ENCODE measurements around the gene PRKCZ.

DNA sequence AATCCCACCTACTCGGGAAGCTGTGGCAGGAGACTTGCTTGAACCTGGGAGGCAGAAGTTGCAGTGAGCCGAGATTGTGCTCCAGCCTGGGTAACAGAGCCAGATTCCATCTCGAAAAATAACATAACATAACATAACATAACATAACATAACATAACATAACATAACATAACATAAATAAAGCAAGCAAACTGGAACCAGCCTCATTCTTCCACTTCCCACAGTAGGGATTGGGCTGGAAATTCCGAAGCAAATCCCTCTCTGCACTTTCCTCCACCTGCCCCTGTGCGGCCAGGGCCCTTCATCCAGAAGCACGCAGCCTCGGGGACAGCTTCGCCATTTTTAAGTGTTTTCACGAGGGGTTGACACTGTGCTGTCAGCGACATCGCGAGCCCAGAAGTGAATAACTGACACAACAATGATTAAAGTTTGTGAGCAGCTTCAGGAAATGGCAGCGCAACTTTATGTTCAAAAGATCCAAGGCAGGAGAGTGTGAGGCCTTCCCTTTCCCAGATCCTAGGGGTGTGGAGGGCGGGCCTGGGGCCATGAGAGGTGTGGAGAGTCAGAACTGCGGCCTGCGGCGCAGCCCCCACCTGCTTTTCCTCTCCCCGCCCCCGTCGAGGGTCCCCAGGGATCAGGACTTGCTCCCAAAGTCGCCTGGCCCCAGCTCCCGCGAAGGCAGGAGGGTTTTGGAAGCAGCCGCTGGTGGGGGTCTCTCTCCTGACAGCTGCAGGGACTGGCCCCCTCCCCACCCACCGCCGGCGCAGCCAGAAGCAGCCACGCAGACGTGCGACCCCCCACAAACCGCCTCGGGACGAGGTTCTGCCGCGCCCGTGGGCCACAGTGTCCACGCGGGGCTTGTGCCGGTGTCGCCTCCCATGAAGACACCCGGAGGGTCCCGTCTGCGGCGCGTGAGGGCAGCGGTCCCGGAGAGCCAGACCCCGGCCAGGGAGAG lies 31.7 kb upstream of the PRKCZ start:
- TF ChIP-seq, protein P1, sequence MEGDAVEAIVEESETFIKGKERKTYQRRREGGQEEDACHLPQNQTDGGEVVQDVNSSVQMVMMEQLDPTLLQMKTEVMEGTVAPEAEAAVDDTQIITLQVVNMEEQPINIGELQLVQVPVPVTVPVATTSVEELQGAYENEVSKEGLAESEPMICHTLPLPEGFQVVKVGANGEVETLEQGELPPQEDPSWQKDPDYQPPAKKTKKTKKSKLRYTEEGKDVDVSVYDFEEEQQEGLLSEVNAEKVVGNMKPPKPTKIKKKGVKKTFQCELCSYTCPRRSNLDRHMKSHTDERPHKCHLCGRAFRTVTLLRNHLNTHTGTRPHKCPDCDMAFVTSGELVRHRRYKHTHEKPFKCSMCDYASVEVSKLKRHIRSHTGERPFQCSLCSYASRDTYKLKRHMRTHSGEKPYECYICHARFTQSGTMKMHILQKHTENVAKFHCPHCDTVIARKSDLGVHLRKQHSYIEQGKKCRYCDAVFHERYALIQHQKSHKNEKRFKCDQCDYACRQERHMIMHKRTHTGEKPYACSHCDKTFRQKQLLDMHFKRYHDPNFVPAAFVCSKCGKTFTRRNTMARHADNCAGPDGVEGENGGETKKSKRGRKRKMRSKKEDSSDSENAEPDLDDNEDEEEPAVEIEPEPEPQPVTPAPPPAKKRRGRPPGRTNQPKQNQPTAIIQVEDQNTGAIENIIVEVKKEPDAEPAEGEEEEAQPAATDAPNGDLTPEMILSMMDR (IDR thresholded peaks at IDR 0.05), result no peak
- TF ChIP-seq EZH2phosphoT487 (IDR thresholded peaks at IDR 0.05) (no peak), EZH2 (IDR thresholded peaks at IDR 0.05) (no peak)

Measured in neural progenitor cell (in vitro differentiated cells).